ENCODE measurements around the gene SETD2.

DNA sequence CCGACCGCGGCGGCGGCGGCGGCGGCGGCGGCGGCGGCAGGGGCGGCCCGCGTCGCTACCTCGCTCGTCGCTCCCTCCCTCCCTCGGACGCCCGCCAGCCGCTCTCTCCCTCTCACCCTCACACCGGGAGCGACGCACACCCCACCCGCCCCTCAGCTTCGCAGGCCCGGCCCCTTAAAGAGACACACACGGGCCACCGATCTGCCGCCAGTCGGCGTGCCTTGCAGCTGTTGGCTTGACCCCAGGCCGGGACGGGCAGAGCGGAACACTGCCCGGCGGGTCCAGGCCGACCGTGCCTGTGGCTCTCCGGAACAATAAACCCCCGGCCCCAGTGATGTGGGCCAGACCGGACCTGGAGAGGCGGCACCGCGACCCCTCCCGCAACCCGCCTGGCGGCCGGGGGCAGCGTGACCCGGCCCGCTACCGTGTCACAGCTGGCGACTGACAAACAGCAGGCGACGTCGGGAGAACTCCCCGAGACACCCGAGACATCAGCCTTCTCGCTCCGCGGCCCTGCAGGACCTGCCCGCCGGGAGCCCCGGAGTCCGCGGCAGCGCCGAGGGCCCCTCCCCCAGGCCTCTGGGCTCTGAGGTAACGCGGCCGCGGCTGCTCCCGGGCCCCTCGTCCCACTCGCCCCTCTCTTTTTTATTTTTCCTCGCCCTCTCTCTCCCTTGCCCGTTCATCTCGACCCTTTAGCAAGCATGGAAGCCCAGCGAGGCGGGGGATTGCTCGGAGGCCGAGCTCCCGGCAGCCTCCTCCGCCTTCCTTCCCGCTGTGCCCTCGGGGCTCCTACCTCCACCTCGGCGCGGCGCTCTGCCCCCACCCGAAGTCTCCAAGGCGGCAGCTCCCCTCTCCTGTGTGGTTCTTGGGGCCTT is at the start of gene SETD2:
- TF ChIP-seq, protein P1, sequence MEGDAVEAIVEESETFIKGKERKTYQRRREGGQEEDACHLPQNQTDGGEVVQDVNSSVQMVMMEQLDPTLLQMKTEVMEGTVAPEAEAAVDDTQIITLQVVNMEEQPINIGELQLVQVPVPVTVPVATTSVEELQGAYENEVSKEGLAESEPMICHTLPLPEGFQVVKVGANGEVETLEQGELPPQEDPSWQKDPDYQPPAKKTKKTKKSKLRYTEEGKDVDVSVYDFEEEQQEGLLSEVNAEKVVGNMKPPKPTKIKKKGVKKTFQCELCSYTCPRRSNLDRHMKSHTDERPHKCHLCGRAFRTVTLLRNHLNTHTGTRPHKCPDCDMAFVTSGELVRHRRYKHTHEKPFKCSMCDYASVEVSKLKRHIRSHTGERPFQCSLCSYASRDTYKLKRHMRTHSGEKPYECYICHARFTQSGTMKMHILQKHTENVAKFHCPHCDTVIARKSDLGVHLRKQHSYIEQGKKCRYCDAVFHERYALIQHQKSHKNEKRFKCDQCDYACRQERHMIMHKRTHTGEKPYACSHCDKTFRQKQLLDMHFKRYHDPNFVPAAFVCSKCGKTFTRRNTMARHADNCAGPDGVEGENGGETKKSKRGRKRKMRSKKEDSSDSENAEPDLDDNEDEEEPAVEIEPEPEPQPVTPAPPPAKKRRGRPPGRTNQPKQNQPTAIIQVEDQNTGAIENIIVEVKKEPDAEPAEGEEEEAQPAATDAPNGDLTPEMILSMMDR (IDR thresholded peaks at IDR 0.05) = peak in 3 of 4 experiments; percentile 42 to 65 (median 58)
- TF ChIP-seq POLR2AphosphoS5 (IDR thresholded peaks at IDR 0.05) (peak; percentile 71), POLR2A (IDR thresholded peaks at IDR 0.05) (peak; percentile 54 to 67)
